ENCODE results near the gene GPC2.
"Not testable (repeated sequence)": the region's sequence is repeated elsewhere in the genome, so short reads cannot be mapped to it uniquely, and the experiment has no call there.

Gene GPC2

GRCh38 chr7:100152937-100153666 is 24.1 kb downstream of the GPC2 start:
- Histone ChIP-seq H3K4me1 (ENCODE audit: control insufficient read depth in 2 of 2, insufficient read depth in 2 of 2, low read length in 2 of 2) (peaks cover 61 to 70% of the 10 kb centered on the region in 2 donors), H3K27ac (ENCODE audit: low read depth in 2 of 2, low read length in 2 of 2) (peak overlapping the region; percentile 96 to 97), H3K9me3 (ENCODE audit: control insufficient read depth in 2 of 2, low read length in 2 of 2) (no peaks in the 10 kb centered on the region), H3K4me3 (ENCODE audit: low read length in 2 of 2) (peak overlapping the region in 1 of 2 donors; percentile 13), H3K27me3 (ENCODE audit: control insufficient read depth in 2 of 2, insufficient read depth in 2 of 2, low read length in 2 of 2) (no peaks in the 10 kb centered on the region), H3K36me3 (ENCODE audit: control insufficient read depth in 2 of 2, insufficient read depth in 2 of 2, low read length in 2 of 2) (peaks cover 20% of the 10 kb centered on the region in 2 donors), H3K9ac (ENCODE audit: low read depth in 1 of 2, low read length in 2 of 2) (no peak overlapping the region)

- H3K4me1 ChIP-seq (ENCODE audit: control insufficient read depth in 2 of 2, insufficient read depth in 2 of 2, low read length in 2 of 2): peaks cover 58 to 66% of the 10 kb centered on the region in 2 donors
- peak overlapping the region in 1 of 2 donors; percentile 17 for H3K9ac ChIP-seq (ENCODE audit: low read depth in 1 of 2, low read length in 2 of 2)
- no peaks in the 10 kb centered on the region for H3K9me3 ChIP-seq (ENCODE audit: control insufficient read depth in 2 of 2, low read length in 2 of 2)
- peaks cover 20% of the 10 kb centered on the region in 2 donors for H3K36me3 ChIP-seq (ENCODE audit: control insufficient read depth in 2 of 2, insufficient read depth in 2 of 2, low read length in 2 of 2)
- H3K4me3 ChIP-seq (ENCODE audit: low read length in 2 of 2): no peak overlapping the region
- H3K27me3 ChIP-seq (ENCODE audit: control insufficient read depth in 2 of 2, insufficient read depth in 2 of 2, low read length in 2 of 2): no peaks in the 10 kb centered on the region
- H3K27ac ChIP-seq (ENCODE audit: low read depth in 2 of 2, low read length in 2 of 2): peak overlapping the region; percentile 10 to 96
Measured at GRCh38 chr7:100152404-100152803, 24.8 kb downstream of the GPC2 start.

- H3K27me3 ChIP-seq (ENCODE audit: control insufficient read depth in 2 of 2, insufficient read depth in 2 of 2, low read length in 2 of 2): no peaks in the 10 kb centered on the region
- no peaks in the 10 kb centered on the region for H3K9me3 ChIP-seq (ENCODE audit: control insufficient read depth in 2 of 2, low read length in 2 of 2)
- peak within 1 kb of the TSS; percentile 95 to 99 for H3K9ac ChIP-seq (ENCODE audit: low read depth in 1 of 2, low read length in 2 of 2)
- H3K36me3 ChIP-seq (ENCODE audit: control insufficient read depth in 2 of 2, insufficient read depth in 2 of 2, low read length in 2 of 2): peaks cover 2 to 5% of the 10 kb centered on the region in 2 donors
- H3K27ac ChIP-seq (ENCODE audit: low read depth in 2 of 2, low read length in 2 of 2): peak within 1 kb of the TSS; percentile 86 to 91
- H3K4me3 ChIP-seq (ENCODE audit: low read length in 2 of 2): peak within 1 kb of the TSS; percentile 94 to 100
- H3K4me1 ChIP-seq (ENCODE audit: control insufficient read depth in 2 of 2, insufficient read depth in 2 of 2, low read length in 2 of 2): peaks cover 22 to 30% of the 10 kb centered on the region in 2 donors
Measured at GRCh38 chr7:100148559-100149328, 28.4 kb downstream of the GPC2 start, which contains the start of gene LAMTOR4. Gene LAMTOR4 (plus strand): TSS chr7:100148918. CDS start chr7:100148973, 55 bp downstream.

- peaks cover 0 to 5% of the 10 kb centered on the region in 2 donors for H3K36me3 ChIP-seq (ENCODE audit: control insufficient read depth in 2 of 2, insufficient read depth in 2 of 2, low read length in 2 of 2)
Measured at GRCh38 chr7:100148225-100148558, 29.0 kb downstream of the GPC2 start.

GRCh38 chr7:100147278-100147677 is 29.9 kb downstream of the GPC2 start:
- Histone ChIP-seq H3K36me3 (ENCODE audit: control insufficient read depth in 2 of 2, insufficient read depth in 2 of 2, low read length in 2 of 2) (peaks cover 0 to under 1% of the 10 kb centered on the region in 2 donors), H3K9me3 (ENCODE audit: control insufficient read depth in 2 of 2, low read length in 2 of 2) (no peaks in the 10 kb centered on the region)

More at GRCh38 chr7:100148225-100148558, 29.0 kb downstream of the GPC2 start:
- H3K27ac ChIP-seq (ENCODE audit: low read depth in 2 of 2, low read length in 2 of 2): peak overlapping the region; percentile 77 to 90
- H3K9me3 ChIP-seq (ENCODE audit: control insufficient read depth in 2 of 2, low read length in 2 of 2): no peaks in the 10 kb centered on the region
- peak overlapping the region; percentile 77 to 99 for H3K9ac ChIP-seq (ENCODE audit: low read depth in 1 of 2, low read length in 2 of 2)
- H3K27me3 ChIP-seq (ENCODE audit: control insufficient read depth in 2 of 2, insufficient read depth in 2 of 2, low read length in 2 of 2): no peaks in the 10 kb centered on the region
- peaks cover 17 to 25% of the 10 kb centered on the region in 2 donors for H3K4me1 ChIP-seq (ENCODE audit: control insufficient read depth in 2 of 2, insufficient read depth in 2 of 2, low read length in 2 of 2)
- H3K4me3 ChIP-seq (ENCODE audit: low read length in 2 of 2): peak overlapping the region; percentile 94 to 100

GRCh38 chr7:100146350-100146749 is 30.8 kb downstream of the GPC2 start:
- H3K27ac ChIP-seq (ENCODE audit: low read depth in 2 of 2, low read length in 2 of 2); H3K36me3 ChIP-seq (ENCODE audit: control insufficient read depth in 2 of 2, insufficient read depth in 2 of 2, low read length in 2 of 2); H3K4me3 ChIP-seq (ENCODE audit: low read length in 2 of 2); H3K27me3 ChIP-seq (ENCODE audit: control insufficient read depth in 2 of 2, insufficient read depth in 2 of 2, low read length in 2 of 2); H3K9ac ChIP-seq (ENCODE audit: low read depth in 1 of 2, low read length in 2 of 2); H3K9me3 ChIP-seq (ENCODE audit: control insufficient read depth in 2 of 2, low read length in 2 of 2): not testable (repeated sequence)
- H3K4me1 ChIP-seq (ENCODE audit: control insufficient read depth in 2 of 2, insufficient read depth in 2 of 2, low read length in 2 of 2): peaks cover 15 to 19% of the 10 kb centered on the region in 2 donors

More at GRCh38 chr7:100147278-100147677, 29.9 kb downstream of the GPC2 start:
- H3K4me3 ChIP-seq (ENCODE audit: low read length in 2 of 2): no peak overlapping the region
- no peaks in the 10 kb centered on the region for H3K27me3 ChIP-seq (ENCODE audit: control insufficient read depth in 2 of 2, insufficient read depth in 2 of 2, low read length in 2 of 2)
- no peak overlapping the region for H3K9ac ChIP-seq (ENCODE audit: low read depth in 1 of 2, low read length in 2 of 2)
- peaks cover 19 to 20% of the 10 kb centered on the region in 2 donors for H3K4me1 ChIP-seq (ENCODE audit: control insufficient read depth in 2 of 2, insufficient read depth in 2 of 2, low read length in 2 of 2)
- no peak overlapping the region for H3K27ac ChIP-seq (ENCODE audit: low read depth in 2 of 2, low read length in 2 of 2)

- no peaks in the 10 kb centered on the region for H3K36me3 ChIP-seq (ENCODE audit: control insufficient read depth in 2 of 2, insufficient read depth in 2 of 2, low read length in 2 of 2)
- no peaks in the 10 kb centered on the region for H3K27me3 ChIP-seq (ENCODE audit: control insufficient read depth in 2 of 2, insufficient read depth in 2 of 2, low read length in 2 of 2)
- no peaks in the 10 kb centered on the region for H3K9me3 ChIP-seq (ENCODE audit: control insufficient read depth in 2 of 2, low read length in 2 of 2)
- no peak overlapping the region for H3K4me3 ChIP-seq (ENCODE audit: low read length in 2 of 2)
- peaks cover 15 to 18% of the 10 kb centered on the region in 2 donors for H3K4me1 ChIP-seq (ENCODE audit: control insufficient read depth in 2 of 2, insufficient read depth in 2 of 2, low read length in 2 of 2)
- H3K27ac ChIP-seq (ENCODE audit: low read depth in 2 of 2, low read length in 2 of 2): peak overlapping the region; percentile 59 to 92
- no peak overlapping the region for H3K9ac ChIP-seq (ENCODE audit: low read depth in 1 of 2, low read length in 2 of 2)
Measured at GRCh38 chr7:100142461-100142860, 34.7 kb downstream of the GPC2 start.

GRCh38 chr7:100141555-100141949 is 35.6 kb downstream of the GPC2 start:
- Histone ChIP-seq H3K27me3 (ENCODE audit: control insufficient read depth in 2 of 2, insufficient read depth in 2 of 2, low read length in 2 of 2) (no peaks in the 10 kb centered on the region), H3K36me3 (ENCODE audit: control insufficient read depth in 2 of 2, insufficient read depth in 2 of 2, low read length in 2 of 2) (no peaks in the 10 kb centered on the region), H3K9me3 (ENCODE audit: control insufficient read depth in 2 of 2, low read length in 2 of 2) (no peaks in the 10 kb centered on the region), H3K9ac (ENCODE audit: low read depth in 1 of 2, low read length in 2 of 2) (peak overlapping the region; percentile 26 to 34), H3K27ac (ENCODE audit: low read depth in 2 of 2, low read length in 2 of 2) (peak overlapping the region; percentile 84 to 92), H3K4me3 (ENCODE audit: low read length in 2 of 2) (no peak overlapping the region), H3K4me1 (ENCODE audit: control insufficient read depth in 2 of 2, insufficient read depth in 2 of 2, low read length in 2 of 2) (peaks cover 15 to 18% of the 10 kb centered on the region in 2 donors)

GRCh38 chr7:100137851-100138760 is 39.1 kb downstream of the GPC2 start:
- peaks cover 15 to 18% of the 10 kb centered on the region in 2 donors for H3K4me1 ChIP-seq (ENCODE audit: control insufficient read depth in 2 of 2, insufficient read depth in 2 of 2, low read length in 2 of 2)
- peak overlapping the region; percentile 34 to 46 for H3K27ac ChIP-seq (ENCODE audit: low read depth in 2 of 2, low read length in 2 of 2)
- no peak overlapping the region for H3K4me3 ChIP-seq (ENCODE audit: low read length in 2 of 2)
- H3K9me3 ChIP-seq (ENCODE audit: control insufficient read depth in 2 of 2, low read length in 2 of 2): no peaks in the 10 kb centered on the region
- H3K9ac ChIP-seq (ENCODE audit: low read depth in 1 of 2, low read length in 2 of 2): no peak overlapping the region
- no peaks in the 10 kb centered on the region for H3K36me3 ChIP-seq (ENCODE audit: control insufficient read depth in 2 of 2, insufficient read depth in 2 of 2, low read length in 2 of 2)
- H3K27me3 ChIP-seq (ENCODE audit: control insufficient read depth in 2 of 2, insufficient read depth in 2 of 2, low read length in 2 of 2): no peaks in the 10 kb centered on the region
